ENCODE results near the gene LCE1A.

- peak; percentile 66 for TF ChIP-seq CTCF (IDR thresholded peaks at IDR 0.05; ENCODE audit: low read depth, low read length, missing input control)
- TF ChIP-seq REST (IDR thresholded peaks at IDR 0.05): no peak
- TF ChIP-seq, protein P1, sequence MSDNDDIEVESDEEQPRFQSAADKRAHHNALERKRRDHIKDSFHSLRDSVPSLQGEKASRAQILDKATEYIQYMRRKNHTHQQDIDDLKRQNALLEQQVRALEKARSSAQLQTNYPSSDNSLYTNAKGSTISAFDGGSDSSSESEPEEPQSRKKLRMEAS (IDR thresholded peaks at IDR 0.05): no peak
- TF ChIP-seq TAF1 (conservative IDR thresholded peaks at IDR 0.05): no peak
- TF ChIP-seq GABPA (IDR thresholded peaks at IDR 0.05 in 1 of 2, conservative IDR thresholded peaks at IDR 0.05 in 1 of 2): no peak
- TF ChIP-seq SP1 (IDR thresholded peaks at IDR 0.05): no peak
- TF ChIP-seq EGR1 (IDR thresholded peaks at IDR 0.05; ENCODE audit: low read depth in 2 of 2): no peak
- peak; percentile 71 to 80 for TF ChIP-seq RAD21 (IDR thresholded peaks at IDR 0.05)
- TF ChIP-seq, protein P2, sequence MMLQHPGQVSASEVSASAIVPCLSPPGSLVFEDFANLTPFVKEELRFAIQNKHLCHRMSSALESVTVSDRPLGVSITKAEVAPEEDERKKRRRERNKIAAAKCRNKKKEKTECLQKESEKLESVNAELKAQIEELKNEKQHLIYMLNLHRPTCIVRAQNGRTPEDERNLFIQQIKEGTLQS (IDR thresholded peaks at IDR 0.05): no peak
- no peak for TF ChIP-seq YY1 (IDR thresholded peaks at IDR 0.05)
Observed at GRCh38 chr1:152869808-152870419, 42.6 kb downstream of the LCE1A start.
